ENCODE measurements around the gene MACROD2.

GRCh38 chr20:14198416-14198815, 203.1 kb downstream of the MACROD2 start:
- no peak for TF ChIP-seq GABPA (IDR thresholded peaks at IDR 0.05 in 1 of 2, conservative IDR thresholded peaks at IDR 0.05 in 1 of 2)
- TF ChIP-seq, protein P1, sequence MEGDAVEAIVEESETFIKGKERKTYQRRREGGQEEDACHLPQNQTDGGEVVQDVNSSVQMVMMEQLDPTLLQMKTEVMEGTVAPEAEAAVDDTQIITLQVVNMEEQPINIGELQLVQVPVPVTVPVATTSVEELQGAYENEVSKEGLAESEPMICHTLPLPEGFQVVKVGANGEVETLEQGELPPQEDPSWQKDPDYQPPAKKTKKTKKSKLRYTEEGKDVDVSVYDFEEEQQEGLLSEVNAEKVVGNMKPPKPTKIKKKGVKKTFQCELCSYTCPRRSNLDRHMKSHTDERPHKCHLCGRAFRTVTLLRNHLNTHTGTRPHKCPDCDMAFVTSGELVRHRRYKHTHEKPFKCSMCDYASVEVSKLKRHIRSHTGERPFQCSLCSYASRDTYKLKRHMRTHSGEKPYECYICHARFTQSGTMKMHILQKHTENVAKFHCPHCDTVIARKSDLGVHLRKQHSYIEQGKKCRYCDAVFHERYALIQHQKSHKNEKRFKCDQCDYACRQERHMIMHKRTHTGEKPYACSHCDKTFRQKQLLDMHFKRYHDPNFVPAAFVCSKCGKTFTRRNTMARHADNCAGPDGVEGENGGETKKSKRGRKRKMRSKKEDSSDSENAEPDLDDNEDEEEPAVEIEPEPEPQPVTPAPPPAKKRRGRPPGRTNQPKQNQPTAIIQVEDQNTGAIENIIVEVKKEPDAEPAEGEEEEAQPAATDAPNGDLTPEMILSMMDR (IDR thresholded peaks at IDR 0.05; ENCODE audit: low read depth, low read length, missing input control): no peak

Measured in liver (tissue), 3 donors.